GM19035 (cell line): Measurements from ENCODE around the gene SLC12A7.
"Not testable (repeated sequence)": the region's sequence is repeated elsewhere in the genome, so short reads cannot be mapped to it uniquely, and the experiment has no call there.

Experiments
- ATAC-seq: cut with Tn5 transposase; IDR thresholded peaks from one replicate; pipeline ENCODE4 v1.9.1; 2021; ENCODE audit not compliant: unreplicated experiment

SLC12A7 gene

GRCh38 chr5:1099926-1100663, 11.8 kb downstream of the SLC12A7 start:
- ATAC-seq = no peak

DNA sequence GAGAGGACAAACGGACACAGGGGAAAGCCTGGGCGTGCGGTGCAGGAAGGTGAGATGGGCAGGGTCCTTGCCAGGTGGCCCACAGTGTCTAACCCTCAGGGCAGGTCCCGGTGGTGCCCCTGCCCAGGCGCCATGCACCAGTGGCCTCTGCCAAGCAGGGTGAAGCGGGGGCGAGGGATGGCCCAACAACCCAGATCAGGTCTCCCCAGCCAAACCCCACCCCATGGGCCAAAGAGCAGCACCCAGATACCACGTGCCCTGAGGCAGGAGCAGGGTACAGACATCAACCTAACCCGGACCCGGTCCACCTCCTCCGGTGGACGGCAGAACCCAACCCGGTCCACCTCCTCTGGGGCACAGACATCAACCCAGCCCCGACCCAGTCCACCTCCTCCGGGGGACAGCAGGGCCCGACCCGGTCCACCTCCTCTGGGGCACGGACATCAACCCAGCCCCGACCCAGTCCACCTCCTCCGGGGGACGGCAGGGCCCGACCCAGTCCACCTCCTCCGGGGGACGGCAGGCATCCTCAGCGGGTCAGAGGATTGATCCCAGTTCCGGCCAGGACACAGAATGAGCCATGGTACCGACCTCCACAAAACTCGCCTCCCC, 12.8 kb downstream of the SLC12A7 start:
- ATAC-seq = no peak

DNA sequence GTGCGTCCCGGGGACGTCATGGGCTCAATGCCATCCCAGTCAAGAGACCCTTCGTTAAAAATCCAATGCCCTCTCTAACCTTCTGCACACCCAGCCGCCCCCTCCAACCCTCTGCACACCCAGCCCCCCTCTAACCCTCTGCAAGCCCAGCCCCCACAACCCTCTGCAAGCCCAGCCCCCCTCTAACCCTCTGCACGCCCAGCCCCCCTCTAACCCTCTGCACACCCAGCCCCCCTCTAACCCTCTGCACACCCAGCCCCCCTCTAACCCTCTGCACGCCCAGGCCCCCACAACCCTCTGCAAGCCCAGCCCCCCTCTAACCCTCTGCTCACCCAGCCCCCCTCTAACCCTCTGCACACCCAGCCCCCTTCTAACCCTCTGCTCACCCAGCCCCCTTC, 13.9 kb downstream of the SLC12A7 start:
- ATAC-seq = not testable (repeated sequence)

DNA sequence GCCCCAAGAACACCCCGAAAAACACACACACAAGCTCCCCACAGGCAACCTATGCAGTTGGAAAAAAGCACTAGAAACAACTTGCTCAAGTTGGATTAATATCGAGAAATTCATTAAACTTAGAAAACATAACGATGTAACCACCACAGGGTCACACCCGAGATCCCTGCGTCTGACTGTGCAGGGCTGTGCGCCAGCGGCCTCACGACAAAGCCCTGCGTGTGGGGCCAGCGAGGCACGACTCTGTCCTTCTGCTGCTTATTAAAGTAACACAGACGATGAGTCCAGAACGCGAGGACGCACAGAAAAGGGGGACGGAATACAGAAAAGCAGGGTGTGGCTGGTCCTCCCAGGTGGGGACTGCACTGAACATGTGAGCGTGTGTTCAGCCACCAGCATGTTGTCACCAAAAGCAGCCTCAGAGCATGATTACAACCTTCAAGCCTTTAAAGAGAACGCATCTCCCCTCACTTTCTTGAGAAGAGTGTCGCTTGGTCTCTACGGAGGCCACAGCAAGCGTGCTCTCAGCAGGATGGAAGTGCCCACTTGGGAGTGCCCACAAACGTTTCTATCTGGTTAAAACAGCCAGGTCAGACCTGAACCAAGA, 14.4 kb downstream of the SLC12A7 start:
- ATAC-seq = no peak

GRCh38 chr5:1096838-1097237, 15.0 kb downstream of the SLC12A7 start:
- ATAC-seq = no peak

DNA sequence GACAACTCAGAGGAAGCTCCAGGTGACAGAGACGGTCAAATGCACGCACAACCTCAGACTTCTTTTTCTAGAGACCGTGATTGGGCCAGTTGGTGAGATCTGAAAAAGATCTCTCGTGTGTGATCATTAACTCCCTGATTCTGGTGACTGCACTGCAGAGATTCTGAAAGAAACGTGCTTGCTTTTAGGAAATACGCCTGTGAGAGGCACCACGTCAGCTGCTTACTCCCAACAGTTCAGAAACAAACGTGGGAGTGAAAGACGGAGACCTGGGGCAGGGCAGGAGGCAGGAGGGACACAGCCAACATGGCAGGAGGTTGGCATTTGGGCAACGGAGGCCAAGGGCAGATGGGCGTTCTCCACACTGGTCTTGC, 15.9 kb downstream of the SLC12A7 start:
- no peak for ATAC-seq

DNA sequence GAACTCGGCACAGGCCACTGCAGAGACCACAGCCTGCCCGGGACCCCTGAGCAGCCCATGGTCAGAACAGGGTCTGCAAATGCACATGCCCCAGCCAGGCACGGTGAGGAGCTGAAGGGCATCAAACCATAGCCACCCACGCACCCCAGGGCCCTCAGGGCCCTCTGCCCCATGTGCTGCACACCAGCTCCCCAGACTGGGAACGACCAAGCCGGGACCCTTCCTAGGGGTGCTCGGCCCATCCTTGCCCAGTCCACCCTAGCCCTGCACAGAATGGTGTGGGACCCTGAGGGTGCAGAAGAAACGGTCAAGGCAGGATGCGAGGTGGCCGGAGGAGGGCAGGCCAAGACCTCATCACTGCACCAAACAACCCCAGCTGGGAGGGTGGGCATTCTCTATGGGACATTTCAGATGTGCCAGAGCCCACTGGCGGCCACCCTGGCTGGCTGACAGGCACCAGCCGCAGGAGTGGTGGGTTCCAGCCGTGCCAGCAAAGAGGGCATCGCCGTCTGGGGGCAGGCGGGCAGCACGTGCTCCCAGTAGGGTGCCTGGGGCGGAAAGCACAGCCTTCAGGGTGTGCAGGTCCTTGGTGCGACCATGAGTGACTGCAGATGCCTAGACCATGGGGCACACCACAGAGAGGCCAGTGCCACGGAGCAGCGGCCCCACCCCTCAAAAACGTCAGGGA, 16.4 kb downstream of the SLC12A7 start:
- ATAC-seq = no peak

- no peak for ATAC-seq
Measured at GRCh38 chr5:1094670-1095190, 17.1 kb downstream of the SLC12A7 start.

GRCh38 chr5:1093361-1093760, 18.5 kb downstream of the SLC12A7 start:
- no peak for ATAC-seq

GRCh38 chr5:1092122-1092521, 19.7 kb downstream of the SLC12A7 start:
- no peak for ATAC-seq

DNA sequence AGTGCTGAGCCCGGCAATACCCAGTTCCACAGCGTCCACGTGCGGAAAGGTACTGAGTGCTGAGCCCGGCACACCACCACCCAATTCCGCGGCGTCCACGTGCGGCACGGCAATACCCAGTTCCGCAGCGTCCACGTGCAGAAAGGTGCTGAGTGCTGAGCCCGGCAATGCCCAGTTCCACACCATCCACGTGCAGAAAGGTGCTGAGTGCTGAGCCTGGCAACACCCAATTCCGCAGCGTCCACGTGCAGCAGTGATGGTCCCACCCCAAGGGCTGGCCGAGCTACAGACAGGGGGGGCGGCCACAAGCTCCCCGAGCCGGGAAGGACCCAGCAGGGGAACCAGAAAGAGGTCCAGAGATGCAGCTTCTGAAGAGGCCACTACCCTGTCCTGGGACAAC, 20.2 kb downstream of the SLC12A7 start:
- no peak for ATAC-seq

DNA sequence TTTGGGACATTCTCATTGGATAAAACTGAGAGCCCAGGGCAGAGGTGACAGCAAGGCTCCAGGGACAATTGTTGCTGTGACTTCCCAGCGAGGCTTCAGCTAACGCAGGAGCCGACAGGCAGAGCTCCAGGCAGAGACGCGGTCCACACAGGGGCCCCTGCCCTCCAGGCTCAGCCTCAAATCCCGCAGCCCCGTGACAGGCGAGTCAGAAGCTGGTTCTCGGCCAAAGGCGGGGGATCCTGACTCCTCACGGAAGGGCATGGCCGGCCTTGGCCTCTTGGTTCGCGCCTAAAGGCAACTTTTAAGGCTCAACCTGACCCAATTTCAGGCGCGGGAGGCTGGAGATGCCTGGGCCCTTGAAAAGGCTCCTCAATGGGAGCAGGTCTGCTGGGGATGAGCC, 21.3 kb downstream of the SLC12A7 start:
- ATAC-seq = no peak

GRCh38 chr5:1089621-1090040, 22.2 kb downstream of the SLC12A7 start:
- ATAC-seq = no peak

DNA sequence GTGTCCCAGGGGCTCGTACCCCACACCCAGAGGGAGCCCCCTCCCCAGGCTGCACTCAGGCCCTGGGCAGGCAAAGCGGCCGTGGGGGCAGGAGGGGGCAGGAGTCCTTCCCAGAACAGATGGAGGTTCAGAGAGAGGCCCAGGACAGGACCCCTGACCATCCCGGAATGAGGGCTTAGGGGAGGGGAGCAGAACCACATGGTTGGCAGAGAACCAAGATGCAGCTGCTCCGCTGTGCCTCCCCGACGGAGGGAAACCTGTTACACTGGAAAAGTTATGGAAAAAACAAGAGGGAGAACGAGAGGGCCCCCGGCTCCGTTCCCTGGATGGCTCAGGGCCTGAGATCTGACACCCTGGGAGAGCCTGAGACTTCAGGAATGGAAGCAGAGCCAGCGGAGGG, 22.7 kb downstream of the SLC12A7 start:
- no peak for ATAC-seq

GRCh38 chr5:1088726-1089125, 23.1 kb downstream of the SLC12A7 start:
- ATAC-seq = no peak

- ATAC-seq = no peak
Measured at GRCh38 chr5:1088031-1088430, 23.8 kb downstream of the SLC12A7 start.

- ATAC-seq = no peak
Measured at GRCh38 chr5:1087428-1087827, 24.4 kb downstream of the SLC12A7 start.

DNA sequence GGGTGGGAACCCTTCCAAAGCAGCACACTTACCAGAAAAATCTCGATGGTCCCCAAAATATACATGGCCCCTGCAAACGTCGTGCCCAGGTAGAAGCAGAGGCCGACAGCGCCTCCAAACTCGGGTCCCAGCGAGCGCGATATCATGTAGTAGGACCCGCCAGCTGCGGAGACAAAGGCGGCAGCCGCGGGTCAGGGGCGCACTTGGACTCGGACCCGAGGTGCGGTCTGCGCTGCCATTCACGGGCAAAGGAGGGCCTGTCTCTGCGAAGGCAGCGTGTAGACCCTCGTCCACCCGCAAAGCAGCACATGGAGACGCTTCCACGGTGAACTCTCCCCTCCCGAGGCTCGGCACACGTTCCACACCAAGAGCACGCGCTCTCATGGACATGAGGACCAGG, 25.0 kb downstream of the SLC12A7 start:
- no peak for ATAC-seq

GRCh38 chr5:1086137-1086536, 25.7 kb downstream of the SLC12A7 start:
- no peak for ATAC-seq

GRCh38 chr5:1085391-1085790, 26.5 kb downstream of the SLC12A7 start:
- no peak for ATAC-seq

DNA sequence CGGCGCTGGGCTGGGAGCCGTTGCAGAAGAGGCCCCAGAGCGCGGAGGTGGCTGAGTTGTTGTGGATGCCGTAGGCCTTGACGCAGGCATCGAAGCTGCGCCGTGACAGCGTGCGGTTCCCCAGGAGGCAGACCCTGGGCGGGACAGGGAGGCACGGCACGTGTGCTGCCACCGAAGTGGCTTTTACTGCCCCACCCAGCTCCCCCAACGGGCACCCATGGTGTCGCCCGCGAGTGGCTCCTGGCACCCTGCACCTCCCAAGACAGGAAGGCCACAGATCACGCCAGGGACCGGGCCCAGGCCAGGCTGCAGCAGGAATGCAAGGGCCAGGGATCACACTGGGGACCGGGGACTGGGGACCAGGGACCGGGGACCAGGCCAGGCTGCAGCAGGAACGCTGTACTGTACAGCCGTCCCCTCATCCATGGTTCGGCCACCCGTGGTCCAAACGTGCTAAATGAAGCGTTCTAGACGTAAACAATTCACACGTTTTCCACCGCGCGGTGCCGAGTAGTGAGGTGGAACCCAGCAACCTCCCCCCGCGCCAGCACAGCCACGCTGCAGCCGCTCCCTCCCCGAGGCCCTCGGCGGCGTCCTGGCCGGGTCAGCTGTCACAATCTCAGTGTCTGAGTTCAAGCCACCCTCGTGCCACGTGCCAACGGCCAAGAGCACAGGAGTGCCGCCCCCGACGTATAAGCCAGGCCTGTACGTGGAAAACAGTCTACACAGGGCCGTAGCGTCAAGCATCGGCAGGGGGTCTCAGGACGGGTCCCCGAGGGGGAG, 27.8 kb downstream of the SLC12A7 start:
- ATAC-seq = no peak
